Measurements from ENCODE around the gene MICB.

Gene MICB

GRCh38 chr6:31464252-31465184 is 33.4 kb upstream of the MICB start:
- H3K4me3 ChIP-seq (ENCODE audit: insufficient read depth, low read depth, low read length): no peak overlapping the region
- H3K4me1 ChIP-seq (ENCODE audit: control insufficient read depth, insufficient read depth, low read length): no peaks in the 10 kb centered on the region
- no peaks in the 10 kb centered on the region for H3K9me3 ChIP-seq (ENCODE audit: control insufficient read depth, low read length)
- H3K36me3 ChIP-seq (ENCODE audit: control insufficient read depth, insufficient read depth, low read length): no peaks in the 10 kb centered on the region
- 92 to 93% methylated on average over 7 of the region's 7 CpGs for WGBS, 2 experiments
- H3K27ac ChIP-seq (ENCODE audit: insufficient read depth, low read depth, low read length, poor library complexity, severe bottlenecking): no peak overlapping the region
- H3K27me3 ChIP-seq (ENCODE audit: control insufficient read depth, insufficient read depth, low read length, poor library complexity, severe bottlenecking): peaks cover 13% of the 10 kb centered on the region

- H3K27me3 ChIP-seq (ENCODE audit: control insufficient read depth, insufficient read depth, low read length, poor library complexity, severe bottlenecking): peaks cover 13% of the 10 kb centered on the region
- H3K27ac ChIP-seq (ENCODE audit: insufficient read depth, low read depth, low read length, poor library complexity, severe bottlenecking): no peak overlapping the region
- 80 to 95% methylated on average over 1 of the region's 1 CpG for WGBS, 2 experiments
- no peaks in the 10 kb centered on the region for H3K4me1 ChIP-seq (ENCODE audit: control insufficient read depth, insufficient read depth, low read length)
- no peak overlapping the region for H3K4me3 ChIP-seq (ENCODE audit: insufficient read depth, low read depth, low read length)
- no peaks in the 10 kb centered on the region for H3K9me3 ChIP-seq (ENCODE audit: control insufficient read depth, low read length)
- no peaks in the 10 kb centered on the region for H3K36me3 ChIP-seq (ENCODE audit: control insufficient read depth, insufficient read depth, low read length)
Measured at GRCh38 chr6:31465185-31465536, 32.8 kb upstream of the MICB start.

GRCh38 chr6:31465718-31466117 is 32.2 kb upstream of the MICB start:
- Histone ChIP-seq H3K27me3 (ENCODE audit: control insufficient read depth, insufficient read depth, low read length, poor library complexity, severe bottlenecking) (peaks cover 13% of the 10 kb centered on the region), H3K9me3 (ENCODE audit: control insufficient read depth, low read length) (no peaks in the 10 kb centered on the region), H3K4me1 (ENCODE audit: control insufficient read depth, insufficient read depth, low read length) (no peaks in the 10 kb centered on the region), H3K27ac (ENCODE audit: insufficient read depth, low read depth, low read length, poor library complexity, severe bottlenecking) (no peak overlapping the region), H3K4me3 (ENCODE audit: insufficient read depth, low read depth, low read length) (no peak overlapping the region), H3K36me3 (ENCODE audit: control insufficient read depth, insufficient read depth, low read length) (no peaks in the 10 kb centered on the region)
- 95 to 98% methylated on average over 5 of the region's 5 CpGs for whole genome bisulfite sequencing, 2 experiments

- H3K27me3 ChIP-seq (ENCODE audit: control insufficient read depth, insufficient read depth, low read length, poor library complexity, severe bottlenecking): peaks cover 13% of the 10 kb centered on the region
- H3K4me1 ChIP-seq (ENCODE audit: control insufficient read depth, insufficient read depth, low read length): no peaks in the 10 kb centered on the region
- no peaks in the 10 kb centered on the region for H3K36me3 ChIP-seq (ENCODE audit: control insufficient read depth, insufficient read depth, low read length)
- no peak overlapping the region for H3K4me3 ChIP-seq (ENCODE audit: insufficient read depth, low read depth, low read length)
- no peaks in the 10 kb centered on the region for H3K9me3 ChIP-seq (ENCODE audit: control insufficient read depth, low read length)
- H3K27ac ChIP-seq (ENCODE audit: insufficient read depth, low read depth, low read length, poor library complexity, severe bottlenecking): no peak overlapping the region
- 83 to 84% methylated on average over 4 of the region's 4 CpGs for WGBS, 2 experiments
Measured at GRCh38 chr6:31466466-31466865, 31.5 kb upstream of the MICB start.

- Histone ChIP-seq H3K36me3 (ENCODE audit: control insufficient read depth, insufficient read depth, low read length) (no peaks in the 10 kb centered on the region), H3K4me3 (ENCODE audit: insufficient read depth, low read depth, low read length) (no peak overlapping the region), H3K4me1 (ENCODE audit: control insufficient read depth, insufficient read depth, low read length) (no peaks in the 10 kb centered on the region), H3K27ac (ENCODE audit: insufficient read depth, low read depth, low read length, poor library complexity, severe bottlenecking) (no peak overlapping the region), H3K9me3 (ENCODE audit: control insufficient read depth, low read length) (no peaks in the 10 kb centered on the region), H3K27me3 (ENCODE audit: control insufficient read depth, insufficient read depth, low read length, poor library complexity, severe bottlenecking) (peaks cover 13% of the 10 kb centered on the region)
- 76 to 84% methylated on average over 8 of the region's 8 CpGs for WGBS, 2 experiments
Measured at GRCh38 chr6:31467151-31467550, 30.8 kb upstream of the MICB start.

GRCh38 chr6:31468311-31468710 is 29.6 kb upstream of the MICB start:
- H3K9me3 ChIP-seq (ENCODE audit: control insufficient read depth, low read length): no peaks in the 10 kb centered on the region
- peaks cover 10% of the 10 kb centered on the region for H3K27me3 ChIP-seq (ENCODE audit: control insufficient read depth, insufficient read depth, low read length, poor library complexity, severe bottlenecking)
- no peaks in the 10 kb centered on the region for H3K4me1 ChIP-seq (ENCODE audit: control insufficient read depth, insufficient read depth, low read length)
- H3K36me3 ChIP-seq (ENCODE audit: control insufficient read depth, insufficient read depth, low read length): no peaks in the 10 kb centered on the region
- no peak overlapping the region for H3K27ac ChIP-seq (ENCODE audit: insufficient read depth, low read depth, low read length, poor library complexity, severe bottlenecking)
- WGBS, 2 experiments: 91 to 97% methylated on average over 2 of the region's 2 CpGs
- H3K4me3 ChIP-seq (ENCODE audit: insufficient read depth, low read depth, low read length): no peak overlapping the region

- WGBS, 2 experiments: 92 to 95% methylated on average over 2 of the region's 2 CpGs
- Histone ChIP-seq H3K27me3 (ENCODE audit: control insufficient read depth, insufficient read depth, low read length, poor library complexity, severe bottlenecking) (no peaks in the 10 kb centered on the region), H3K4me1 (ENCODE audit: control insufficient read depth, insufficient read depth, low read length) (no peaks in the 10 kb centered on the region), H3K9me3 (ENCODE audit: control insufficient read depth, low read length) (no peaks in the 10 kb centered on the region), H3K27ac (ENCODE audit: insufficient read depth, low read depth, low read length, poor library complexity, severe bottlenecking) (no peak overlapping the region), H3K4me3 (ENCODE audit: insufficient read depth, low read depth, low read length) (no peak overlapping the region), H3K36me3 (ENCODE audit: control insufficient read depth, insufficient read depth, low read length) (no peaks in the 10 kb centered on the region)
Measured at GRCh38 chr6:31470801-31471200, 27.1 kb upstream of the MICB start.

- WGBS, 2 experiments: 36 to 52% methylated on average over 2 of the region's 2 CpGs
- no peaks in the 10 kb centered on the region for H3K9me3 ChIP-seq (ENCODE audit: control insufficient read depth, low read length)
- no peaks in the 10 kb centered on the region for H3K4me1 ChIP-seq (ENCODE audit: control insufficient read depth, insufficient read depth, low read length)
- H3K4me3 ChIP-seq (ENCODE audit: insufficient read depth, low read depth, low read length): no peak overlapping the region
- H3K27ac ChIP-seq (ENCODE audit: insufficient read depth, low read depth, low read length, poor library complexity, severe bottlenecking): no peak overlapping the region
- H3K27me3 ChIP-seq (ENCODE audit: control insufficient read depth, insufficient read depth, low read length, poor library complexity, severe bottlenecking): no peaks in the 10 kb centered on the region
- H3K36me3 ChIP-seq (ENCODE audit: control insufficient read depth, insufficient read depth, low read length): no peaks in the 10 kb centered on the region
Measured at GRCh38 chr6:31471711-31472110, 26.2 kb upstream of the MICB start.

GRCh38 chr6:31472259-31472658 is 25.7 kb upstream of the MICB start:
- H3K9me3 ChIP-seq (ENCODE audit: control insufficient read depth, low read length): no peaks in the 10 kb centered on the region
- H3K4me3 ChIP-seq (ENCODE audit: insufficient read depth, low read depth, low read length): no peak overlapping the region
- no peaks in the 10 kb centered on the region for H3K27me3 ChIP-seq (ENCODE audit: control insufficient read depth, insufficient read depth, low read length, poor library complexity, severe bottlenecking)
- H3K36me3 ChIP-seq (ENCODE audit: control insufficient read depth, insufficient read depth, low read length): no peaks in the 10 kb centered on the region
- 92 to 97% methylated on average over 2 of the region's 2 CpGs for WGBS, 2 experiments
- H3K27ac ChIP-seq (ENCODE audit: insufficient read depth, low read depth, low read length, poor library complexity, severe bottlenecking): no peak overlapping the region
- no peaks in the 10 kb centered on the region for H3K4me1 ChIP-seq (ENCODE audit: control insufficient read depth, insufficient read depth, low read length)

GRCh38 chr6:31473244-31473643 is 24.7 kb upstream of the MICB start:
- no peaks in the 10 kb centered on the region for H3K27me3 ChIP-seq (ENCODE audit: control insufficient read depth, insufficient read depth, low read length, poor library complexity, severe bottlenecking)
- 86 to 97% methylated on average over 4 of the region's 4 CpGs for WGBS, 2 experiments

More at GRCh38 chr6:31473244-31473643, 24.7 kb upstream of the MICB start:
- no peaks in the 10 kb centered on the region for H3K4me1 ChIP-seq (ENCODE audit: control insufficient read depth, insufficient read depth, low read length)
- no peaks in the 10 kb centered on the region for H3K9me3 ChIP-seq (ENCODE audit: control insufficient read depth, low read length)
- H3K27ac ChIP-seq (ENCODE audit: insufficient read depth, low read depth, low read length, poor library complexity, severe bottlenecking): no peak overlapping the region
- no peak overlapping the region for H3K4me3 ChIP-seq (ENCODE audit: insufficient read depth, low read depth, low read length)
- H3K36me3 ChIP-seq (ENCODE audit: control insufficient read depth, insufficient read depth, low read length): no peaks in the 10 kb centered on the region

All from ectodermal cell (in vitro differentiated cells).